Activated naive CD8-positive, alpha-beta T cell treated with anti-CD3 and anti-CD28 coated beads, Interleukin-2, amount 50 U/mL, for 24 hours (primary cell): Measurements from ENCODE around the gene IL20RB.

Experiments used
- ATAC-seq: fragments of 150-1000 bp; cut with Tn5 transposase; one replicate; pipeline ENCODE4 v1.10.0; 2021
- DNase-seq: peaks from one replicate; pipeline ENCODE4 v3.0.0; 2021
- H3K27ac Mint-ChIP-seq: one replicate; pipeline ENCODE4 v1.8.0; 2021; ENCODE audit warnings: mild to moderate bottlenecking, mixed read lengths
- H3K27me3 Mint-ChIP-seq: one replicate; pipeline ENCODE4 v1.8.0; 2021; ENCODE audit warnings: mixed read lengths
- H3K36me3 Mint-ChIP-seq: one replicate; pipeline ENCODE4 v1.8.0; 2021; ENCODE audit warnings: low read depth, mixed read lengths
- H3K4me1 Mint-ChIP-seq: one replicate; pipeline ENCODE4 v1.8.0; 2021; ENCODE audit warnings: mixed read lengths
- H3K4me3 Mint-ChIP-seq: one replicate; pipeline ENCODE4 v1.8.0; 2021; ENCODE audit warnings: mild to moderate bottlenecking, moderate library complexity, mixed read lengths
- H3K9me3 Mint-ChIP-seq: one replicate; pipeline ENCODE4 v1.8.0; 2021; ENCODE audit warnings: mixed read lengths

IL20RB gene

GRCh38 chr3:136957751-136958288 is at the start of gene IL20RB:
Gene IL20RB (plus strand): TSS chr3:136957983. CDS start chr3:136958114, 131 bp downstream.
- no peaks in the 10 kb centered on the region for H3K27me3 Mint-ChIP-seq
- H3K36me3 Mint-ChIP-seq = no peaks in the 10 kb centered on the region
- no peaks in the 10 kb centered on the region for H3K9me3 Mint-ChIP-seq
- H3K27ac Mint-ChIP-seq = no peak within 1 kb of the TSS
- no peak within 1 kb of the TSS for H3K4me3 Mint-ChIP-seq
- DNase-seq (no peak), ATAC-seq (no peak)
- no peaks in the 10 kb centered on the region for H3K4me1 Mint-ChIP-seq

GRCh38 chr3:136908297-136908696 is 49.5 kb upstream of the IL20RB start:
- H3K9me3 Mint-ChIP-seq = peaks cover 9% of the 10 kb centered on the region
- H3K36me3 Mint-ChIP-seq = peaks cover 36% of the 10 kb centered on the region
- ATAC-seq (no peak), DNase-seq (no peak)
- H3K4me1 Mint-ChIP-seq = peaks cover 66% of the 10 kb centered on the region
- H3K27me3 Mint-ChIP-seq = no peaks in the 10 kb centered on the region
- peak overlapping the region; percentile 43 for H3K27ac Mint-ChIP-seq
- H3K4me3 Mint-ChIP-seq = no peak overlapping the region

- Mint-ChIP-seq H3K9me3 (peaks cover 4% of the 10 kb centered on the region), H3K4me1 (peaks cover 67% of the 10 kb centered on the region), H3K36me3 (peaks cover 33% of the 10 kb centered on the region), H3K27ac (peak overlapping the region; percentile 12), H3K4me3 (no peak overlapping the region), H3K27me3 (no peaks in the 10 kb centered on the region)
- ATAC-seq (no peak), DNase-seq (no peak)
Observed at GRCh38 chr3:136909187-136909586, 48.6 kb upstream of the IL20RB start.

GRCh38 chr3:136910697-136911096 is 47.1 kb upstream of the IL20RB start:
- DNase-seq (no peak), ATAC-seq (no peak)
- Mint-ChIP-seq H3K4me3 (no peak overlapping the region), H3K9me3 (no peaks in the 10 kb centered on the region), H3K27ac (no peak overlapping the region), H3K36me3 (peaks cover 29% of the 10 kb centered on the region), H3K4me1 (peaks cover 71% of the 10 kb centered on the region), H3K27me3 (no peaks in the 10 kb centered on the region)

- Mint-ChIP-seq H3K27me3 (no peaks in the 10 kb centered on the region), H3K36me3 (peaks cover 26% of the 10 kb centered on the region), H3K4me3 (no peak overlapping the region), H3K4me1 (peaks cover 66% of the 10 kb centered on the region), H3K9me3 (no peaks in the 10 kb centered on the region), H3K27ac (peak overlapping the region; percentile 43)
- no peak for ATAC-seq
- no peak for DNase-seq
Observed at GRCh38 chr3:136913168-136913567, 44.6 kb upstream of the IL20RB start.

GRCh38 chr3:136914739-136915138 is 43.0 kb upstream of the IL20RB start:
- H3K4me3 Mint-ChIP-seq = no peak overlapping the region
- H3K9me3 Mint-ChIP-seq = no peaks in the 10 kb centered on the region
- DNase-seq = no peak
- ATAC-seq = no peak
- peaks cover 26% of the 10 kb centered on the region for H3K36me3 Mint-ChIP-seq
- H3K27ac Mint-ChIP-seq = no peak overlapping the region
- no peaks in the 10 kb centered on the region for H3K27me3 Mint-ChIP-seq
- H3K4me1 Mint-ChIP-seq = peaks cover 66% of the 10 kb centered on the region

GRCh38 chr3:136916223-136916622 is 41.6 kb upstream of the IL20RB start:
- peaks cover 27% of the 10 kb centered on the region for H3K36me3 Mint-ChIP-seq
- H3K9me3 Mint-ChIP-seq = no peaks in the 10 kb centered on the region
- no peak overlapping the region for H3K4me3 Mint-ChIP-seq
- H3K27ac Mint-ChIP-seq = no peak overlapping the region
- no peak for ATAC-seq
- no peak for DNase-seq
- no peaks in the 10 kb centered on the region for H3K27me3 Mint-ChIP-seq
- H3K4me1 Mint-ChIP-seq = peaks cover 72% of the 10 kb centered on the region

- DNase-seq (no peak), ATAC-seq (peak; percentile 71)
- Mint-ChIP-seq H3K27me3 (no peaks in the 10 kb centered on the region), H3K4me3 (no peak overlapping the region), H3K4me1 (peaks cover 74% of the 10 kb centered on the region), H3K27ac (no peak overlapping the region), H3K9me3 (no peaks in the 10 kb centered on the region), H3K36me3 (peaks cover 11% of the 10 kb centered on the region)
Observed at GRCh38 chr3:136919799-136920580, 37.8 kb upstream of the IL20RB start.

GRCh38 chr3:136920904-136921611 is 36.7 kb upstream of the IL20RB start:
- peaks cover 6% of the 10 kb centered on the region for H3K36me3 Mint-ChIP-seq
- H3K4me3 Mint-ChIP-seq = peak overlapping the region; percentile 32
- no peaks in the 10 kb centered on the region for H3K9me3 Mint-ChIP-seq
- peaks cover 74% of the 10 kb centered on the region for H3K4me1 Mint-ChIP-seq
- no peaks in the 10 kb centered on the region for H3K27me3 Mint-ChIP-seq
- H3K27ac Mint-ChIP-seq = peak overlapping the region; percentile 63
- DNase-seq = no peak
- no peak for ATAC-seq

GRCh38 chr3:136925425-136926190 is 32.2 kb upstream of the IL20RB start:
- Mint-ChIP-seq H3K4me3 (no peak overlapping the region), H3K4me1 (peaks cover 56% of the 10 kb centered on the region), H3K36me3 (peaks cover 25% of the 10 kb centered on the region), H3K27ac (no peak overlapping the region), H3K9me3 (no peaks in the 10 kb centered on the region), H3K27me3 (no peaks in the 10 kb centered on the region)
- DNase-seq (no peak), ATAC-seq (no peak)

GRCh38 chr3:136928240-136928639 is 29.5 kb upstream of the IL20RB start:
- DNase-seq = no peak
- Mint-ChIP-seq H3K9me3 (no peaks in the 10 kb centered on the region), H3K27ac (peak overlapping the region; percentile 19), H3K4me3 (no peak overlapping the region), H3K27me3 (no peaks in the 10 kb centered on the region), H3K4me1 (peaks cover 59% of the 10 kb centered on the region), H3K36me3 (peaks cover 20% of the 10 kb centered on the region)
- peak; percentile 99 for ATAC-seq

GRCh38 chr3:136929977-136930670 is 27.7 kb upstream of the IL20RB start:
- H3K36me3 Mint-ChIP-seq = peaks cover 28% of the 10 kb centered on the region
- H3K4me1 Mint-ChIP-seq = peaks cover 58% of the 10 kb centered on the region
- H3K27ac Mint-ChIP-seq = no peak overlapping the region
- H3K27me3 Mint-ChIP-seq = no peaks in the 10 kb centered on the region
- DNase-seq (no peak), ATAC-seq (no peak)
- no peaks in the 10 kb centered on the region for H3K9me3 Mint-ChIP-seq
- no peak overlapping the region for H3K4me3 Mint-ChIP-seq

GRCh38 chr3:136931606-136932005 is 26.2 kb upstream of the IL20RB start:
- Mint-ChIP-seq H3K4me3 (no peak overlapping the region), H3K27ac (peak overlapping the region; percentile 8), H3K9me3 (peaks cover 3% of the 10 kb centered on the region), H3K4me1 (peaks cover 54% of the 10 kb centered on the region), H3K36me3 (peaks cover 40% of the 10 kb centered on the region), H3K27me3 (no peaks in the 10 kb centered on the region)
- DNase-seq = no peak
- no peak for ATAC-seq

GRCh38 chr3:136932523-136932922 is 25.3 kb upstream of the IL20RB start:
- Mint-ChIP-seq H3K27ac (no peak overlapping the region), H3K36me3 (peaks cover 46% of the 10 kb centered on the region), H3K4me1 (peaks cover 60% of the 10 kb centered on the region), H3K27me3 (no peaks in the 10 kb centered on the region), H3K9me3 (peaks cover 6% of the 10 kb centered on the region), H3K4me3 (no peak overlapping the region)
- ATAC-seq (no peak), DNase-seq (no peak)
